ENCODE results near the gene PRKCA.
"Not testable (repeated sequence)": the region's sequence is repeated elsewhere in the genome, so short reads cannot be mapped to it uniquely, and the experiment has no call there.

PRKCA gene

GRCh38 chr17:66355510-66355909 is 53.1 kb downstream of the PRKCA start:
- DNase-seq = no peak

GRCh38 chr17:66357037-66357436 is 54.6 kb downstream of the PRKCA start:
- DNase-seq = no peak

- DNase-seq = no peak
These were observed 56.9 kb downstream of the PRKCA start for GRCh38 chr17:66359351-66359750.

DNA sequence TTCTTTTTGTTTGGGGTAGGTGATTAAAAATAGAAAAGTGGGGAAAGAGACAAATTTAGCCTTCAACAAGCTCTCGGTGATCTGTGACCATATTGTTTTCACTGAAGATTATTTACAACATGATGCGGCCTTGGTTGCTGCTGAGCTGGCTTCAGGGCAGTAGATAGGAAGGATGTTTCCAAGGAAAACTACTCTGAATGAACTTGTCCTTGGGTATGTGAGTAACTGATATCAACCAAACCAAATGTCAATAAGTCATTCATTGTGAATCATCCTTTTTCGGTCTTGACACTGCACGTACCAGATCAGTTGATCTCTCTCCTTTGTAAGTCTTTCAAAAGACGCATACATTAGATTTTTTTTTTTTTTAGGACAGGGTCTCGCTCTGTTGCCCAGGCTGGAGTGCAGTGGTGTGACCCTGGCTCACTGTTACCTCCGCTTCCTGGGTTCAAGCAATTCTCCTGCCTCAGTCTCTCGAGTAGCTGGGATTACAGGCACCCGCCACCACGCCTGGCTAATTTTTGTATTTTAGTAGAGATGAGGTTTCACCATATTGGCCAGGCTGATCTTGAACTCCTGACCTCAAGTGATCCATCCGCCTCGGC is 58.6 kb downstream of the PRKCA start:
- not testable (repeated sequence) for DNase-seq

- no peak for DNase-seq
These were observed 62.1 kb downstream of the PRKCA start for GRCh38 chr17:66364508-66364907.

DNA sequence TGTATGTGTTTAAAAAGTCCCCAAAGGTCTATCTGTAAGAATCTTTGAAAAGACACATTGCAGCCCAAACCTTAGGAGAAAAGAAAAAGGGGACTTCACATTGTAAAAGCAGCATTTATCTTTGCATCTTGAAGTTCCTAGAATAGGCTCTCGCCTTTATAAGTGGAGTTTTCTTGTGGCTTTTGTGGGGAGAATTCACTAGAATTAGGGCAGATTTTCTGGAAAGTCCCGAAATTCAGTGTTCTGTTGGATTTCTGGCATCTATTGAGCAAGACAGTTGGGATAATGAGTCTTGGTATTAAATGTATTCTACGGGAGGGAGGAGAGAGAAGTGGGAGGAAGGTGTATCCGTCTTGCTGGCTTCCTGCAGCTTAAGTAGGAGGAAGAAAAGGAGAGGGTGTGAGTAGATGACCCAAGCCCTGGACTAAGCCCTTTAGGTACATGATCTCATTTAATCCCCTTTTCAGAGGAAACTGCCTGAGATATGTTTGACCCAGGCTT is 62.6 kb downstream of the PRKCA start:
- DNase-seq = no peak

DNA sequence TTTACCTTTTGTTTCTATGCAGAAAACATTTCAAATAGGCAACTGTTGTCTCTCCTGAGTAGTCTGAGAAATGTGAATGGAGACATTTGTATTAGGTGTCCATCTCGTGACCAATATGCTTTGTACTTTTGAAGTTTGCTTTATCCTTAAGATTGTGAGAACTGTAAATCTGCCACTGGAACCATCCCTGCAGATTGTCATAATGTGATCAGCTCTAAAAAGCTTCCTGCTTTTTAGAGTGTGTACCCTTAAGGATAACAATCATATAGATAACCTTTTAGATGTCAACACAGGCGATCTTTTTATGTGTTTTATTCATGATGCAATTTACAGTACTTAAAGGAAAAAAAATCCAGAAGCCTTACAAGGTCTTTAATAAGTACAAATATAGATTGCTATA is 63.5 kb downstream of the PRKCA start:
- no peak for DNase-seq

- no peak for DNase-seq
These were observed 64.7 kb downstream of the PRKCA start for GRCh38 chr17:66367107-66367506.

GRCh38 chr17:66369830-66370229 is 67.4 kb downstream of the PRKCA start:
- DNase-seq = no peak

- no peak for DNase-seq
These were observed 69.1 kb downstream of the PRKCA start for GRCh38 chr17:66371561-66371960.

- DNase-seq = no peak
These were observed 69.8 kb downstream of the PRKCA start for GRCh38 chr17:66372182-66372581.

GRCh38 chr17:66373079-66373478 is 70.7 kb downstream of the PRKCA start:
- DNase-seq = no peak

DNA sequence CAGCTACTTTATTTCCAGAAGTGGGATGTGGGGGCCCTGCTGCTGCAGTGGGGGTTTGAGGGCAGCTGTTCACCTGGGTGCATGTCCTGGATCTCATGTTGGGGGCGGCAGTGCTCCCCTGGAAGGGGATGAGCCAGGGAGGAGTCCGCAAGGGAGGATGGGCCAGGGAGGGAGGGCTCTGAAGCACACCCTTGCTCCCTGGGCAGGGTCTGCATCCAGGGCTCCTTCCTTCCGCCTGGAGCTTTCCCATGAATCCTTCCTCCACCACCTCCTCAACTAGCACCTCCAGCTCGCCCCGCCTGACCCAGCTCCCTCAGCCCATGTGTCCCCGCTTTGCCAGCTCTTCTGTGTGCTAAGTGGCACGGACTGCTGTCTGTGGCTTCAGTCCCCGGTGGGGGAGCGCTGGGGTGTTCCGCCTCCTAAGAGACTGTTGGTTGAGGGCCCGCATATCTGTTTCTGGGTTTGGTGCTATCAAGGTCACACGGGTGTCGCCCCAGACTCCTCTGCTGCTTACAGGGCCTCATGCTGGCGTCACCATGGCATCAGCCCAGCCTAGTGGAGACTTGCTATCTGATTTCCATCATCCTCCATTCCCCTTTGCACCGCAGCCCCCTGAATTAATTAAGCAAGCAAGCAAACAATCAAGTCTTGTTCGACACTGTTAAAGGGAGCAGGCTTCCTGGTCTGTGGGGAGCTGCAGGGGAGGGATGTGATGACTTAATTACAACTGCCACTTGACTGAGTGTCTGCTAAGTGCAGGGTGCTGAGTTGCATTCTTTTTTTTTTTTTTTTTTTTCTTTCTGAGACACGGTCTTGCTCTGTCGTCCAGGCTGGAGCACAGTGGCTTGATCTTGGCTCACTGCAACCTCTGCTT is 71.8 kb downstream of the PRKCA start:
- no peak for DNase-seq

DNA sequence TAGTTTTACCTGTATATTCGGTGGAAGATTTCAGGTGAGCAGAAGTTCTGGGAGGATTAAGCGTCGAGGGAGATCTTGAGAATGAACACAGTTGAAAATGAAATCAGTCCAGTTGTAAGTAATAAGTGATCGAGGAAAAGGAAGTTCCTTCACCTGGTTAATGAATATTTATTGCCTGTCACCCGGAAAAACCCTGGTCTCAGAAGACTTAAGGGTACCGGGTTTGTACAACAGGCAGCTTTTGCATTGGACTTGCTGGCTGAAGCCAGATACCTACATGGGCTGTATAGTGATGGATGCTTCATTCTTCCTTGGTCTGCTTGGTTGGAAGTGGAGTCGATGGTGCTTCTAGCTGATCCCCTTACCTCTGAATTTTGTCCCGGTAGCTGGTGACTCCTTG is 72.7 kb downstream of the PRKCA start:
- no peak for DNase-seq

- no peak for DNase-seq
These were observed 75.9 kb downstream of the PRKCA start for GRCh38 chr17:66378296-66378695.

DNA sequence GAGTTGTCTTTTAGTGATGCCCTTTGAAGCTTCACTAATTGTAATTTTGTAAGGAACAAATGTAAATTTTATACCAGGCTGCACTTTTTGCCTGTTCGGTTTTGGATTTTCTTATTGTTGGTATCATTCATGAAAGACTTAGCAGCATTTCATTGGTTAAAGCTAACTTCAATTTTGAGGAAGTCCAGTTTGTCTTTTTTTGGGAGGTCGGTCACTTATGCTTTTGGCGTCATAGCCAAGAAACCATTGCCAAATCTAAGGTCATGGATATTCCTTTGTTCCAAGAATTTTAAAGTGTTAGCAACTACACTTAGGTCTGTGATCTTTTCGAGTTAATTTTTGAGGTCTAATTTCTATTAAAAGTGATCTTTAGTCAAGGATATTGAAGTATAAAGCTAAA is 77.1 kb downstream of the PRKCA start:
- no peak for DNase-seq

DNA sequence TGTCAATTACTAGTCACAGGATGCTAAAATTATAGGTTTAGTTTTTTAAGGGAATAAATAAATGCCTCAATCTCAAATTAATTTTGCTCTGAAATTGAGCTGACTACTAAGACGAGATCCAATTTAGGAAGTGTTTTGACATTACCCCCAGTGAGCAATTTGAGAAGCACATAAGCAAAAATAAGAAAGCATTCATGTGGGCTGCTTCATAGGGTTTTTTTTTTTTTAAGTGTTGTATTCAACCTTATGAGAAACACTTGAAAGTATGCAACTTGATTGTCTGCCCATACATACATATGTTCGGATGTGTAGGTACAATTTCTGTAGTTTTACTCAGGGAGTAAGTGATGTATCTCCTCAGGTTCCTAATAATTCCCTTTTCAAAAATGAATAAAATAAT is 77.6 kb downstream of the PRKCA start:
- DNase-seq = no peak

- no peak for DNase-seq
These were observed 79.4 kb downstream of the PRKCA start for GRCh38 chr17:66381701-66382362.

- DNase-seq = no peak
These were observed 80.9 kb downstream of the PRKCA start for GRCh38 chr17:66383333-66383732.

DNA sequence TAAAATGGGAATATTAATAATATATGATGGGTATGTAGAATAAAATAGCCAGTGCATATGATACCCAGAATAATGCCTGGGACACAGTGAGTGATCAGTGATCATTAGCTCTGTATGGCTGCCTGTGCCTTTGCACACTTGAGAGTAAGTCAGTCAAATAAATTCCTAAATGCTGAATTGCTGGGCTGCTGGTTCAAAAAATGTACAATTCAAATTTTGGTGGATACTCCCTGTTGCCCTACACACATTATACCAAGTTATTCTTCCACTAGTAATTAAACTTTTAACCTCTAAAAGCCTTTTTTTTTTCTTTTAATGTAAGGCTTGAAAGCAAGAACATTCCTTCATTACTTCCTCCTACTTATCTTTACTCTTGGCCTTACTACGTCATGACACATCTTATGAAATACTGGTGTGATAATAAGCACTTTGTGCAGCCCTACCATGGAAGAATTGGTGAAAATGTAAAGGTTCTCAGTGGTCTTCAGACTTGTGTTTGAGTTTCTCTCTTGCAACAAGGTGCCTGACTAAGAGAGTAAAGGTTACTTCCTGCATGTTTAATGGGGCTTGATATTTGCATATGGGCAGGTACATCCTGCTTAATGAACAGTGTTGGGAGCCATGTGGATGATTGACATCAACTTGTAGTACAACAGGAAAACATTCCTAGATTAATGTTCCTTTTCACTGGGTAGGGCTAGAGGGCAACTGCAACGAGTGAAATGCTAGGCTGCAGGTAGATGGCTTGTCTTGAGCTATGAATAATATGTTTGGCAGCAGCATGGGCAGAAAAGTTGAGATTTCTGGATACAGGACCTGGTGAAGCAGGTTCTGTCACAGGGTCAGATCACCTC is 84.3 kb downstream of the PRKCA start:
- no peak for DNase-seq

- no peak for DNase-seq
These were observed 85.1 kb downstream of the PRKCA start for GRCh38 chr17:66387392-66387981.

DNA sequence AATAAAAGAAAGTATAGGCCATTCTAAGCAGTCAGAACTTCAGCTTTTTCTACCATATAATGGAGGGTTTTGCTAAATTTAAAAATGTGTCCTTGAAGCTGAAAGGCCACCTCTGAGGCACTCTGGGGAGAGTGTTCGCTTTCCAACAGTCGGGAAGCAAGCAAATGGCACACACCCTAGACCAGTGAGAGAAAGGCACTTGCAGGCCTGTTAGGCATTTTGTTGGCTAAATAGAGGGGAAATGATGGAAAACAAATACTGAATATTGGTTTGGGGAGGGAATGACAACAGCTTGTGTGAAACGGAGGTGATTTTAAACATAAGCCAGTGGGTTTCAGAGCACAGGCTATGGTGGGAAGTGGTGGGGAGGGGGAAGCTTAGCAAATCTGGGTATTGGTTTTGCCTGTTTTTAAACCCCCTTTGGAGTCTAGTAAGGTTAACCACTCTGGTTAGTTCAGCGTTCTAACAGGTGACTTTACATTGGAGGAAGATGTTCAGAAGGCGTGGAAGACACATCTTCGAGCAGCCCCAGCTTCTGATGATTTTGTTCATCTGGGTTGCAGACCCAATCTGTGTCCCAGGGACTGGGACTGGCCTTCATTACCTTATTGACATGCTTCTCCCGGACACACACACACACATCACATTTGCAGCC is 90.5 kb downstream of the PRKCA start:
- no peak for DNase-seq
